Activated CD4-positive, CD25-positive, alpha-beta regulatory T cell treated with anti-CD3 and anti-CD28 coated beads, Interleukin-2, amount 50 U/mL, for 24 hours (primary cell): ENCODE results near the gene SIRT6.
"Not testable (repeated sequence)": the region's sequence is repeated elsewhere in the genome, so short reads cannot be mapped to it uniquely, and the experiment has no call there.

ENCODE experiments used
- ATAC-seq, 2 donors: fragments of 150-1000 bp; cut with Tn5 transposase; one replicate each; pipeline ENCODE4 v1.10.0; 2021; ENCODE audit warnings: mild to moderate bottlenecking in 1 of 2, moderate library complexity in 1 of 2

The SIRT6 gene

DNA sequence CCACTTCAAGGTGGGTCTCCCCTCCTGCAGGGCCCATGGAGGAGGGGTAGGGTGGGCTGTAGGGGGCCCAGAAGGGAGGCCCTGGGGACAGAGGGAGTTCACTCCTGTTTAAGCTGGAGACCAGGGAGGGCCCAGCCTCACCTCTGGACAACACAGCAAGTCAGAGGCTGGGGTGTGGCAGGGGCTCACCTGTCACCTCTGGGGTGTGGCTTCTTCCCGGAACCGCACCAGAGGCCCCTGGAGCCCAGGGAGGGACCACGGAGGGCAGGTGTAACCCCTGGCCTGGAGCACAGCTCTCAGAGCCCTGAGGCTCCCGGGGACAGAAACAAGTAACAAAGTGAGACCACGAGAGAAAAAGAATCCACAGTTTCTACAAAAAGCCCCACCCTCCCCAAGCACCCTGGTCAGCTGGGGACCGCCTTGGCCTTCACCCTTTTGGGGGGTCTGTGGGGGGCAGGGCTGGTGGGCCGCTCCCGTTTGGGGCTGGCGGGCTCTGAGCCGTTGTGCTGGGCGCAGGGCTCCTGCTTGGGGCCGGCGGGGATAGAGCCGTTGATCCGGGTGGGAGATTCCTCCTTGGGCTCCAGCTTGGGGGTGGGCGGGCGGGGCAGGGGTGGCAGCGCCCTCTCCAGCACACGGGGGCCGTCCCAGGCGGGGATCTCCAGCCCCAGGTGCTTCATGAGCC, 8.0 kb downstream of the SIRT6 start:
- no peak for ATAC-seq

DNA sequence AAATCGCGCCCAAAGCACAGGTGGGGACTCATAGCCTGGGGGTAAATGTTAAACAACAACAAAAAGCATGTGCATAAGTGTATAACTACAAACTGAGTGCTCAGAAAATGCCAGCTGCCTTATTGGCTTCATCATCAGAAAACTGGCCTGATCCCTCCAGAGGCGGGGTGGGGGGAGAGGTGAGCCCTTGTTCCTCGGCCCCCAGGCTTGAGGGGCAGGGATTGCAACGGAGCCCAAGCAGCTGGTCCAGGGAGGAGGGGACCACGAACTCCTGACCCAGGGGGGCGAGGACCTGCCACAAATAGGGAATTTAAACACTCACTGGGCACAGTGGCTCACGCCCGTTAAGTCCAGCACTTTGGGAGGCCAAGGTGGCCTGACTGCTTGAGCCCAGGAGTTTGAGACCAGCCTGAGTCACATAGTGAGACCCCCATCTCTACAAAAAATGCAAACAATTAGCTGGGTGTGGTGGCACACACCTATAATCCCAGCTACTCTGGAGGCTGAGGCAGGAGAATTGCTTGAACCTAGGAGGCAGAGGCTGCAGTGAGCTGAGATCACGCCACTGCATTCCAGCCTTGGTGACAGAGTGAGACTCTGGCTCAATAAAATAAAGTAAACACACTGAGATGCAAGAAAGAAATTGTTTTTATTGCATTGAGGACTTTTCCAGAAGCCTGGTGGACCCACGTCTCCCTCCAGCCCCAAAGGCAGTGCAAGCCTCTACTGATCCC, 8.7 kb downstream of the SIRT6 start:
- ATAC-seq = no peak

DNA sequence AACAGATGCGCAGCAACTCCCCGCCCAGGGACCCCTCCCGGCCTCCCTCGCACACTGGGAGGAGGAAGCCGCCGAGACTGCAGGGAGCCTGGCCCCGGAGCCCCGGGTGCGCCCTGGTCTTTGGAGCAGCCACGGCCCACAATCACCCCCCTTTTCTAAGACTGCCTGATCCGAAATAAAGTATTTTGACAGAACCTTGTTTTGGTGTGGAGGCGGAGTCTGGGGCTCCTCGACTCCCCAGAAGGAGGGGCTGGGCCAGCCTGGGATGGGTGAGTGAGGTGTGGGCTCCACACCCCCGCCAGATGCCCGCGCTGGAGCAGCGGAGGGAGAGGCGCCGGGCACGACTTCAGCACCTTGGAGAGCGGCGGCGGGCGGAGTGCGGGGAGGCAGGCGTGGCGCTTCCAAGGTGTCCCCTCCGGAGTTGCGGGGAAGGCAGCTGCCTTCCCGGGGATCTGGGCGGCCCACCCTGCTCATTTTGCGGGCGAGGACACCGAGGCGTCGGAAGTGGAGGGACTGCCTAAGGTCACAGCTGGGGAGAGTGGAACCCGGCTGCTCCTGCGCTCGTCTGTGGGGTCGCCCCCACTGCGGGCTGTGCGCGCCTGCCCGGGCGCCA, 9.4 kb downstream of the SIRT6 start:
- peak; percentile 55 to 67 for ATAC-seq

DNA sequence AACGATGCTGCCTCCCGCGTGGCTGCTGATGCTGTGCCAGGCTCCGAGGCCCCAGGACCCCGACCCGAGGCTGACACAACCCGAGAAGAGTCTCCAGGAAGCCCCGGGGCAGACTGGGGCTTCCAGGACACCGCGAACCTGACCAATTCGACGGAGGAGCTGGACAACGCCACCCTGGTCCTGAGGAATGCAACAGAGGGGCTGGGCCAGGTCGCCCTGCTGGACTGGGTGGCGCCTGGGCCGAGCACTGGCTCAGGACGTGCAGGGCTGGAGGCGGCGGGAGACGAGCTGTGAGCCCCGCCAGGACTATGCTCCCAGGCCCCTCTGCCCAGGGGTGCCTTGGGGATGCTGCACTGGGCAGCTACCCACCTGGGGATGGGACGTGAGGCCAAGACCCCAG, 10.7 kb downstream of the SIRT6 start:
- ATAC-seq = no peak

DNA sequence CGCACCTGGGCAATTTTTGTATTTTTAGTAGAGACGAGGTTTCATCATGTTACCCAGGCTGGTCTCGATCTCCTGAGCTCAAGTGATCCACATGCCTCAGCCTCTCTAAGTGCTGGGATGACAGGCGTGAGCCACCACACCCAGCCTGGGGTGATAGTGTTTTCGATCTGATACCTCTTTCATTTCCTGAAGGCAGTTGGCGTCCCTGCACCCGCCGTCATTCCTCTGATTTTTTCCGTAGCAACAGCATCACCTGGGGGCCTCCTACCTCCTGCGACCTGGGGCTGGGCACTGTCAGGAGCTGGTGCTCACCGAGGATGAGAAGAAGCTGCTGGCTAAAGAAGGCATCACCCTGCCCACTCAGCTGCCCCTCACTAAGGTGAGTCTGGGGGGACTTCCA, 18.1 kb downstream of the SIRT6 start:
- no peak for ATAC-seq

DNA sequence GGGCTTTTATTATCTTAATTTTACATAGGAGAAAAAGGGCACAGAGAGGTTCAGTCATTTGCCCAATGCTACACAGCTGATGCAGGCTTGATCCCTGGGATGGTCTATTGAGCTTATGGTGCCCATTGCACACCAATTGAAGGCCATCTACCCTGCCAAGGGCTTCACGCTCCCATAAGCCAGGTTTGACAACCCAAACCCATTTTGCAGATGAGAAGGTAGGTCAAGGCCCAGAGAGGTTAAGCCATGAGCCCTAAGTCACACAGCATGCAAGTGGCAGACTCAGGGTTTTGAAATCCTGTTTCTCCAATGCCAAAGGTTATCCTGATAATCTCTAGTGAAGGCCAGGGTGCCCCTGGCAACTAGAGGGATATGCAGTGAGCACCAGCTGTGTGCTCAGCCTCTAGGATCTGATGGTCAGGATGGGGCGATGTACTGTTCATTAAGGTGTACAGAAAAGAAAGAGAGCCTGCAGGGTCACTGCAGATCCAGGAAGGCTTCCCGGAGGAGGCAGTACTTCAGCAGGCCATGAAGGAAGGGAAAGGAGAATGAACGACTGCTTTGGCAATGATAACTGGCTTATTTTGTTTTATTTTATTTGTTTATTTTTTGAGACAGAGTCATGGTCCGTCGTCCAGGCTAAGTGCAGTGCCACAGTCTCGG, 20.8 kb downstream of the SIRT6 start:
- ATAC-seq = no peak

DNA sequence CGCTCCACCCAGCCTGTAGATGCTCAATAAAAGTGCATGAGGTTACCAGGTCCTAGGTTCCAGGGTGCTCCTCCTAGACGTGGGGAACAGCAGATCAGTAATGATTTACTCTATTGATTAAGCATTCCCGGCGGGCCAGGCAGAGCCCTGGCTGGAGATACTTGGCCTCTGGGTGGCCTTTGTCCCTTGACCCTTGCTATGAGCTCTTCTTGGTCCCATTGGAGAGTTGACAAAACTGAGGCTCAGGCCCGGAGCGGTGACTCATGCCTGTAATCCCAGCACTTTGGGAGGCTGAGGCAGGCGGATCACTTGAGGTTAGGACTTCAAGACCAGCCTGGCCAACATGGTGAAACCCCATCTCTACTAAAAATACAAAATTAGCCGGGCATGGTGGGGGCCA, 24.4 kb downstream of the SIRT6 start:
- not testable (repeated sequence) for ATAC-seq

DNA sequence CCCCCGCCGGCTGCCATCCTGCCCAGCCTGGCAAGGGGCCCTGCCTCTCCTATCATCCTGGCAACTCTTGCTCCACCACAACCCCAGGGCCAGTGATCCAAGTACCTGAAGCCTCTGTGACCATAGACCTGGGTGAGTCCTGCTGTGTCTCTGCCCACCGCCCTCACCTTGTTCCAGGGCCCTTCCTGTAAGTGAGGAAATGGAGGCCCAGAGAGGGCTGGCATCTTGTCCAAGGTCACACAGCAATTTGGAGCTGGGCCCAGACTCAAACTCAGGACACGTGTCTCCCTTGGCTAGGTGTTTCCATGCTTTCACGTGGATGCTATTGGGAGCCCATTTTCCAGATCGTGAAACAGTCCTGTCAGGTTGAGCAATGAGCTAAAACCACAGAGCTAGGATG, 25.2 kb downstream of the SIRT6 start:
- no peak for ATAC-seq

DNA sequence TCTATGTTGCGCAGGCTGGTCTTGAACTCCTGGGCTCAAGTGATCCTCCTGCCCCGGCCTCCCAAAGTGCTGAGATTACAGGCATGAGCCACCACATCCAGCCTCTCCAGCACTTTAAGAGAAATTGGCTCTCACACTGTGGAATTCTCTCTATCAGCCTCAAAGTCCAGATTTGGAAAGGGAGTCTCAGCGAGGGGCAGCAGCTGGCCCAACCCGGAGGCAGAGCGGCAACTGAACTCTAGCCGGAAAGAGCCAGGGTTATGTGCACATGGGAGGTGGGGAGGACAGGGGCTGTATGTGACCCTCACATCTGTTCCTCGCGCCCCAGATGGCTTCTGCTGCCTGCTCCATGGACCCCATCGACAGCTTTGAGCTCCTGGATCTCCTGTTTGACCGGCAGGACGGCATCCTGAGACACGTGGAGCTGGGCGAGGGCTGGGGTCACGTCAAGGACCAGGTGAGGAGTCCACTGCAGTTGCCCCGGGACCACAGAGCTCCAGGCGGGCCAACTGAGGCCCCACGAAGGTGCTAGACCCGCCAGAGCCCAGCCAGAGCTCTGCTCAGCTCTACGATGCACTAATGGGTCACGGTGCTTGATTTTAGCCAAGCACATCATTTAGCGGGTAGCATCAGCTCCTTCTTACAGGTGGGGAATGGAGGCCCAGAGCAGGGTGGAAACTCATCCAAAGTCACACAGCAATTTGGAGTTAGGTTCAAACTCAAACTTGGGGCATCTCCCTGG, 27.6 kb downstream of the SIRT6 start:
- no peak for ATAC-seq

DNA sequence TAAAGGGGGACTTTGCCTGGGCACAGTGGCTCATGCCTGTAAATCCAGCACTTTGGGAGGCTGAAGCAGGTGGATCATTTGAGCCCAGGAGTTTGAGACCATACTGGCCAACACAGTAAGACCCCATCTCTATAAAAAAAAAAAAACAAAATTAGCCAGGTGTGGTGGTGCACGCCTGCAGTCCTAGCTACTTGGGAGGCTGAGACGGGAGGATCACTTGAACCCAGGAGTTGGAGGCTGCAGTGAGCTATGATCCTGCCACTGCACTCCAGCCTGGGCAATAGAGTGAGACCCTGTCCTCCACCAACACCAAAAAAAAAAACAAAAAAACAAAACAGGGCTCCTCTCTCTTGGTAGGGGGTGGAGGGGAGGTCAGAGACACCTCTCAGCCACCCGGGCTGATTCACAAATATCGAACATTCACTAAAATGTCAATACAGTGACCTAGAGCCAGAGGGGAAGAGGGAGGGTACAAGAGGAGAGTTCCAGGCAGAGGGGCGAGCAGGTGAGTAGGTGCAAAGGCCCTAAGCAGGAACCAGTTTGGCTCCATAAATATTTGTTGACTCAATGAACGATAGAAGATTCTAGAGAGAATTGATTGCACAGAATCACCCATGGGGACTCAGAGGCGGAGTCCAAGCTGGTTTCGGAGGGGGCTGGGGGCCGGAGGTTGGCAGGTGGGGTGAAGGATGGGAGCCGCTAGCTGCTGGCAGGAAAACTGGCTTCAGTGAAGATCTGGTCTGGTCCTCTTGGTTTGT, 29.9 kb downstream of the SIRT6 start:
- ATAC-seq = no peak

DNA sequence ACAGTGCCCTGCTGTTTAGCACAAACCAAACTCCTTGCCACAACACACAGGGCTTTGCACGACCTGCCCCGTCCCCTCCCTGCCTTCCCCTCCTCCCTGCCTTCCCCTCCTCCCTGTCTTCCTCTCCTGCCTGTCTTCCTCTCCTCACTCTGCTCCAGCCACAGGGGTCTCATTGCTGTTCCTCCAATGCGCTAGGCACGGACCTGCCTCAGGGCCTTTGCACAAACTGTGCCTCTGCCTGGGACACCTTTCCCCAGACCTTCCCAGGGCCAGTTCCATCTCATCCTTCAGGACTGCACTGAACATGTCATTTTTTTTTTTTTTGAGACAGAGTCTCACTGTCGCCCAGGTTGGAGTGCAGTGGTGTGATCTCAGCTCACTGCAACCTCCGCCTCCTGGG, 30.7 kb downstream of the SIRT6 start:
- no peak for ATAC-seq

DNA sequence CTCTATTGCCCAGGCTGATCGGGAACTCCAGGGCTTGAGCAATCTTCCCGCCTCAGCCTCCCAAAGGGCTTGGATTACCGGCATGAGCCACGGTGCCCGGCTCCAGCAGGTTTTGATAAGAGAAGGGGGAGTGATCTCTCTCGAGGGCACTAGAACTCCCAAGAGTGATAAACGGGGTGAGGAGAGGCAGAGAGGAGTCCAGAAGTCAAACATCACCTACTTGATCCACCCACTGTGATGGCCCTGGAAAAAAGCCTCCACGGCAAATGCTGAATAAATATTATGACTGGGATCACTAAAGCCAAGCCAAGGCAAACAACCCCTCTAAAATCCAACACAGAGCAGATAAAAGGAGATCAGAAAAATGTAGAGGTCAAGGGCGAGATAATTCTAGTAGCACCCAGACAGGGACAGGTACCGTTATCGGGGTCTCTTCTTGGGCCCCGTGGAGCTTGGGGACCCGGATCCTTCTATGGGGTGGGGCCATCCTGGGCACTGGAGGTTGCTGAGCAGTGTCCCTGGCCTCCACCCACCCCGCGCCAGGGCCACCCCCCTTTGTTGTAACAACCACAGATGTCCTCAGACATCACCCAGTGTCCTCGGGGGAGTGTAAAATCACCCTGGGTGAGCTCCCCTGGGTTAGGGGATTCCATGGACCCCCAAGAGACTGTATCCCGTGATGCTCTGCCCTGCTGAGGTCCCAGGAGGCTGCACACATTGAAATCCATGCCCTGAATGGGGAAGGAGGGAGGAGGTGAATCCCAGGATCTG, 32.7 kb downstream of the SIRT6 start:
- no peak for ATAC-seq

DNA sequence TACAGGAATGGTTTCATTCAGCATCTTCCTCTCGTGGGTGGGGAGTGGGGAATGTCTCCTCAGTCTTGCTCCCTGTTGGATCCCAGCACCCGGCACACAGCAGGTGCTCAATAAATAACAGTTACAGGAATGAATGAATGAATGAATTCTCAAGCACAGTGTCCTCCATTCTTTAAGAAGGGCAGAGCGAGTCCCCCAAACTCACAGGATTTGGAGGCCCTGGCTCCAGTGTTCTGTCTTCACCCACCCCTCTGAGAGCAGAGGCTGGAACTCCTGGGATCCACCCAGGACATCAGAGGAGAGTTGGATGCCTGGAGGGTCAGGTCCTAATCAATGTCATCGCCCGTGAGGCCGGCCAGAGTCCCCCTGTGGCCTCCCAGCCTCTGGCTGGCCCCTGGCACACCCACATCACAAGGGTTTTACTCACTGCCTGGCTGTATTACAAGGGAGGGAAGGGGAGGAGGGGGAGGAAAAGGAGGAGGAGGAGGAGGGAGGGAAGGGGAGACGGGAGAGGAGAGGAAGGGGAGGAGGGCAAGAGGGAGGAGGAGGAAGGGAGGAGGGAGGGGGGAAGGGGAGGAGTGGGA, 37.6 kb downstream of the SIRT6 start:
- ATAC-seq = no peak

DNA sequence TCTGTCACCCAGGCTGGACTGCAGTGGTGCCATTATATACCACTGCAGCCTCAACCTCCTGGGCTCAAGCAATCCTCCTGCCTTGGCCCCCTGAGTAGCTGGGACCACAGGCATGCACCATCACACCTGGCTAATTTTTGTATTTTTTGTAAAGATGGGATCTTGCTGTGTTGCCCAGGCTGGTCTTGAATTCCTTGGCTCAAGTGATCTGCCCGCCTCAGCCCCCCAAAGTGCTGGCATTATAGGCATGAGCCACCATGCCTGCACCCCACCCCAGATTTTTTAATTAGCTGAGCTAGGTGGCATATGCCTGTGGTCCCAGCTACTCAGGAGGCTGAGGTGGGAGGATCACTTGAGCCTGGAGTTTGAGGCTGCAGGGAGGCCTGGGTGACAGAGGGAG, 39.4 kb downstream of the SIRT6 start:
- ATAC-seq = not testable (repeated sequence)

DNA sequence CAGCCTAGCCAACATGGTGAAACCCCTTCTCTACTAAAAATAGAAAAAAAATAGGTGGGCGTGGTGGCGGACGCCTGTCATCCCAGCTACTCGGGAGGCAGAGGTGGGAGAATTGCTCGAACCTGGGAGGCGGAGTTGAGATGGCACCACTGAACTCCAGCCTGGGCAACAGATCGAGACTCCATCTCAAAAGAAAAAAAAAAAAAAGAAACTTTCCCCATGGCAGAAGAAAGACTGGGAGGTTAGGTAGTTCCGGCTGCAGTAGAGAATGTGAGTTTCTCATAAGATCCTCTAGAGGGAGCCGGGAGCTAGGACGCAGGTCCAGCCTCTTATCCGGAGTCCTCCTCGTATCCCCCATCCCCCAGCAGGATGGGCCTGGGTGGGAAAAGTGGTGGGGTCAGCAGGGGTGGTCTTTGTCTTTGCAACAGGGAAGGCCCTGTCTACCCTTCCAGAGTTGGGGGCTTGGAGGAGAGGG, 42.1 kb downstream of the SIRT6 start:
- ATAC-seq = peak; percentile 74 to 77

DNA sequence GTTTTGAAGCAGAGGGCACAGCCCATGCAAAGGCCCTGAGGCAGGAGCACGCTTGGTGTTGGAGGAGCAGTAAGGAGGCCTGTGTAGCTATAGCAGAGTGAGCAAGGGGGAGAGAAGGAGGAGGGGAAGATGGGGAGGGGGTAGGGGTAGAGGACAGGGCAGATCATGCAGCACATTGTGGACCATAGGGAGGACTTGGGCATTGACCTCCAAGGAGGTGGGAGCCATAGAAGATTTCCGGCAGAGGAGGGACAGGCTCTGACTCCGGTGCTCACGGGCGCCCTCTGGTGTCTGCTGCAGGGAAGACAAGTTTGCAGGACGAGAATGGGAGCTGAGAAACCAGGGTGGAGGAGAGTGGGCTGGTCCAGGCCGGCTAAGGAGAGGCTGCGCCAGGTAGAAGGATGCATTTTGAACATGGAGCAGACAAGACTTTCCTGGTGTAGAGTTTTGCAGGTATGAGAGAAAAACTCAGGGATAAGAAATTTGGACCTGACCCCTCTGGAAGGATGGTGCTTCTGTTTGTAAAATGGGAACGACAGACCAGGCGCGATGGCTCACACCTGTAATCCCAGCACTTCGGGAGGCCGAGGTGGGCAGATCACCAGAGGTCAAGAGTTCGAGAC, 42.6 kb downstream of the SIRT6 start:
- peak; percentile 86 to 87 for ATAC-seq

DNA sequence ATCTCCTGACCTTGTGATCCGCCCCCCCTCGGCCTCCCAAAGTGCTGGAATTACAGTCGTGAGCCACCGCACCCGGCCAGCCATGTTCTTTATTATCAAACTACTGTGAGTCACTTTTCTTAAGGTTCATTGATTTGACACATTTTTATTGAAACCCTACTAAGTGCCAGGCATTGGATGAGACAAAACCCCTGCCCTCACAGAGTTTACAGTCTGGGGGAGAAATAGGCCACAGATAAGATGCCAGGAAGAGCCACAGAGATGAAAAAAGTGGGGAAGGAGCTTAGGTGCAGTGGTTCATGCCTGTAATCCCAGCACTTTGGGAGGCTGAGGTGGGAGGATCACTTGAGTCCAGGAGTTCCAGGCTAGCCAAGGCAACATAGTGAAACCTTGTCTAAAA, 43.9 kb downstream of the SIRT6 start:
- no peak for ATAC-seq

DNA sequence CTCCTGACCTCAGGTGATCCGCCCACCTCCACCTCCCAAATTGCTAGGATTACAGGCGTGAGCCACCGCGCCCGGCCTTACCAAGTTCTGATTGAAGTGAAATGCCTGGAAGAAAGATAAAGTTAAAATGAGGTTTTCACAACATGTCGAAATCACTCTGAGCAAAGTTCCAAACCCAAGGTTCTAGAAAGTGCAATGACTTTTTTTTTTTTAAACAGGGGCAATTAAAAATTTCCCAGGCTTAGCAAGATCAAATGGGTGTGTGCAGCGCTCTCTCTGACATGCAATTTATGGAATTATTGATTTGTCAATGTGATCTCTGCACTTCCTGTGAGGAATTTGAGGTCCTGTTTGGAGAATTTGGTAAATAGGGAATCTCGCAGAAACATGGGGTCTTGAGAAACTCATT, 45.7 kb downstream of the SIRT6 start:
- no peak for ATAC-seq

DNA sequence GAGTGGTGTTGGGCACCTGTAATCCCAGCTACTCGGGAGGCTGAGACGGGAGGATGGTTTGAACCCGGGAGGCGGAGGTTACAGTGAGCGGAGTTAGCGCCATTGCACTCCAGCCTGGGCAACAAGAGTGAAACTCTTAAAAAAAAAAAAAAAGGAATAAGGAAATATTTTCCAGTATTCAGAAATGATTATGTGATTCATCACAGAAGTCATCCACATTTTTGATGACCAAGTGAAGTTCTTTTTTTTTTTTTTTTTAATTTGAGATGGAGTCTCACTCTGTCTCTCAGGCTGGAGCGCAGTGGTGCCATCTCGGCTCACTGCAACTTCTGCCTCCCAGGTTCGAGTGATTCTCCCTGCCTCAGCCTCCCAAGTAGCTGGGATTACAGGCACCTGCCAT, 47.0 kb downstream of the SIRT6 start:
- not testable (repeated sequence) for ATAC-seq

DNA sequence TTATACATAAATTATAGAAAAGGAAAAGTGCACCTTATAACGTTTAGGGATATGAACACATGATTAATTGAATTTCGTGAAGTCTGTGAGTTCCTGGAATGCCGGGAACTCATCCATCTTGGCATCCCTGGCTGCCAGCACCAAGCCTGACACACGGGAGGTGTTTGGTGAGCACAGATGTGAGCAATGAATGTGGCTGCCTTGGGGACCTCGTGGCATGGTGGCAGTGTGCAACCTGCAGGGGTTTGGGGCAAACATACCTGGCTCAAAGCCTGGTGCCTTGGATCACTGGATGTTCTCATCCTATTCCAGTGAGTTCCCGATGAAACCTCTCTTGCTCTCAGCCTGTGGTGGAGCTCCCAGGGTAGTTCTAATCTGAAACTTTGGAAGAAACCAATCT, 48.0 kb downstream of the SIRT6 start:
- no peak for ATAC-seq
